ENCODE data around the gene CNTRL.
"Not testable (repeated sequence)": the region's sequence is repeated elsewhere in the genome, so short reads cannot be mapped to it uniquely, and the experiment has no call there.

CNTRL gene

GRCh38 chr9:121088576-121088975 lies 13.8 kb downstream of the CNTRL start:
- TF ChIP-seq JUND (IDR thresholded peaks at IDR 0.05; ENCODE audit: low read depth): no peak
- no peak for DNase-seq (ENCODE audit: low read depth in 1 of 2, low spot score in 1 of 2)
- in situ Hi-C loops (cut with HindIII; ENCODE audit: low pct_unique_long_range_greater_than_20kb, low sequenced_read_pairs): no loop called here

- DNase-seq (ENCODE audit: low read depth in 1 of 2, low spot score in 1 of 2); in situ Hi-C loops (cut with HindIII; ENCODE audit: low pct_unique_long_range_greater_than_20kb, low sequenced_read_pairs): not testable (repeated sequence)
These were observed 16.0 kb downstream of the CNTRL start for GRCh38 chr9:121090743-121091142.

- no peak for TF ChIP-seq JUND (IDR thresholded peaks at IDR 0.05; ENCODE audit: low read depth)
- DNase-seq (ENCODE audit: low read depth in 1 of 2, low spot score in 1 of 2): no peak
- in situ Hi-C loops (cut with HindIII; ENCODE audit: low pct_unique_long_range_greater_than_20kb, low sequenced_read_pairs): no loop called here
These were observed 20.3 kb downstream of the CNTRL start for GRCh38 chr9:121095057-121095456.

- DNase-seq (ENCODE audit: low read depth in 1 of 2, low spot score in 1 of 2): no peak
- in situ Hi-C loops (cut with HindIII; ENCODE audit: low pct_unique_long_range_greater_than_20kb, low sequenced_read_pairs): no loop called here
These were observed 23.9 kb downstream of the CNTRL start for GRCh38 chr9:121098567-121099198.

GRCh38 chr9:121104054-121104453 lies 29.3 kb downstream of the CNTRL start:
- in situ Hi-C loops (cut with HindIII; ENCODE audit: low pct_unique_long_range_greater_than_20kb, low sequenced_read_pairs); DNase-seq (ENCODE audit: low read depth in 1 of 2, low spot score in 1 of 2): not testable (repeated sequence)

More at GRCh38 chr9:121098567-121099198, 23.9 kb downstream of the CNTRL start:
- no peak for TF ChIP-seq JUND (IDR thresholded peaks at IDR 0.05; ENCODE audit: low read depth)

GRCh38 chr9:121105531-121105930 lies 30.8 kb downstream of the CNTRL start:
- in situ Hi-C loops (cut with HindIII; ENCODE audit: low pct_unique_long_range_greater_than_20kb, low sequenced_read_pairs): no loop called here
- TF ChIP-seq JUND (IDR thresholded peaks at IDR 0.05; ENCODE audit: low read depth): no peak
- no peak for DNase-seq (ENCODE audit: low read depth in 1 of 2, low spot score in 1 of 2)

- no peak for TF ChIP-seq JUND (IDR thresholded peaks at IDR 0.05; ENCODE audit: low read depth)
- in situ Hi-C loops (cut with HindIII; ENCODE audit: low pct_unique_long_range_greater_than_20kb, low sequenced_read_pairs): no loop called here
- peak; percentile 17 to 61 for DNase-seq (ENCODE audit: low read depth in 1 of 2, low spot score in 1 of 2)
These were observed 32.3 kb downstream of the CNTRL start for GRCh38 chr9:121107029-121107428.

- no peak for TF ChIP-seq JUND (IDR thresholded peaks at IDR 0.05; ENCODE audit: low read depth)
- in situ Hi-C loops (cut with HindIII; ENCODE audit: low pct_unique_long_range_greater_than_20kb, low sequenced_read_pairs): no loop called here
- no peak for DNase-seq (ENCODE audit: low read depth in 1 of 2, low spot score in 1 of 2)
These were observed 33.1 kb downstream of the CNTRL start for GRCh38 chr9:121107881-121108280.

GRCh38 chr9:121115466-121115865 lies 40.7 kb downstream of the CNTRL start:
- TF ChIP-seq JUND (IDR thresholded peaks at IDR 0.05; ENCODE audit: low read depth): no peak
- no peak for DNase-seq (ENCODE audit: low read depth in 1 of 2, low spot score in 1 of 2)
- in situ Hi-C loops (cut with HindIII; ENCODE audit: low pct_unique_long_range_greater_than_20kb, low sequenced_read_pairs): no loop called here

- no peak for TF ChIP-seq JUND (IDR thresholded peaks at IDR 0.05; ENCODE audit: low read depth)
- no peak for DNase-seq (ENCODE audit: low read depth in 1 of 2, low spot score in 1 of 2)
- in situ Hi-C loops (cut with HindIII; ENCODE audit: low pct_unique_long_range_greater_than_20kb, low sequenced_read_pairs): no loop called here
These were observed 43.5 kb downstream of the CNTRL start for GRCh38 chr9:121118266-121118665.

GRCh38 chr9:121120386-121120785 lies 45.6 kb downstream of the CNTRL start:
- in situ Hi-C loops (cut with HindIII; ENCODE audit: low pct_unique_long_range_greater_than_20kb, low sequenced_read_pairs): no loop called here
- TF ChIP-seq JUND (IDR thresholded peaks at IDR 0.05; ENCODE audit: low read depth): no peak
- DNase-seq (ENCODE audit: low read depth in 1 of 2, low spot score in 1 of 2): no peak

GRCh38 chr9:121121582-121122087 lies 46.9 kb downstream of the CNTRL start:
- DNase-seq (ENCODE audit: low read depth in 1 of 2, low spot score in 1 of 2): peak; percentile 70 to 98
- TF ChIP-seq JUND (IDR thresholded peaks at IDR 0.05; ENCODE audit: low read depth): no peak
- in situ Hi-C loops (cut with HindIII; ENCODE audit: low pct_unique_long_range_greater_than_20kb, low sequenced_read_pairs): no loop called here

GRCh38 chr9:121122246-121123032 lies 47.7 kb downstream of the CNTRL start:
- peak in 1 of 2 experiments; percentile 21 for DNase-seq (ENCODE audit: low read depth in 1 of 2, low spot score in 1 of 2)
- no peak for TF ChIP-seq JUND (IDR thresholded peaks at IDR 0.05; ENCODE audit: low read depth)
- in situ Hi-C loops (cut with HindIII; ENCODE audit: low pct_unique_long_range_greater_than_20kb, low sequenced_read_pairs): no loop called here

Measured in T47D (cell line).